GM18508 (cell line): ENCODE data around the gene ARHGEF2.
"Not testable (repeated sequence)": the region's sequence is repeated elsewhere in the genome, so short reads cannot be mapped to it uniquely, and the experiment has no call there.

Experiments used
- ATAC-seq: cut with Tn5 transposase; IDR thresholded peaks from one replicate; pipeline ENCODE4 v1.9.1; 2021; ENCODE audit warnings: moderate number of reproducible peaks; ENCODE audit not compliant: insufficient read depth, unreplicated experiment

ARHGEF2 gene

DNA sequence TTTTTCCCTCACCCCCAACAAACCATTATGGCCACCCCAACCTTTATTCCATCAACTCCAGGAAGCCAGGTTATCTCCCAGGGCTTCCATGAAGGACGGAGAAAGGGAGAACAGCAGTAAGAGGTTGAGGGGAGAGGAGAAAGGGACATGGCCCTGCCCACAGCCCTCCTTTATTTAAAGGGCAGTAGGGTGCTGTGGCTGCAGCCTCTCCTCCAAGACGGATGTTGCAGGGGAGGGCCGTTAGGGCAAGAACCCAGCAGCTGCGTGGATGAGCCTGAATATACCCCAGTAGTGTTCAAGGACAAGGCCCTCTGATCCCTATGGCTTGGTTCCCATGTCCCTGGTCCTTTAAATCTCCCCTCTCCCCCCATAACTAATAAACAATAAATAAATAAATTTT lies 31.1 kb downstream of the ARHGEF2 start:
- ATAC-seq: no peak

DNA sequence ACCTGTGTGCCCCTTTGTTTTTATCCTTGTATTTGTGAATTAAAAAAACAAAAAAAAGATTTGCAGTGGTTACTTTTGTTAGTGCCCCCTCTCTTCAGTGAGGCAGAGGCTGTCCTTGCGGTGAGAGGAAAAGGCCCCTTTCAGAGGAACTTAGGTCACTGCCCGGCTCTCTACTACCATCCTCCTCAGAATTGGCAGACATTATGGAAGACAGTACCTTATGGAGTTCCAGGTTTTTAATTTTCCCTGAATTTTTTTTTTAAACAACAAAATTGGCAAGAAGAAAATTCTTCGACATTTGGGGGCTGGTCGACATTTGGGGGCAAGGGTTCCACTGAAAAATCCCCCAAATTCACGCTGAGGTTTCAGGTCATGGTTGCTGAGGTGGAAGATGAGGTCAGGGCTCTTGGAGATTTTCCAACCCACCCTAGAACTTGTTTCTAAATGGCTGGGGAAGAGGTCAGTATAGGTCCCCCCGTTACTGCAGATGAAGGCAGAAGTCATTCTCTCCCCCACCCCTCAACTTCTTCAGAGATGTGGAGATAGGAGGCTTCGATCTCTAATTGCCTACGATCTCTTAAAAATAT lies 31.6 kb downstream of the ARHGEF2 start:
- no peak for ATAC-seq

DNA sequence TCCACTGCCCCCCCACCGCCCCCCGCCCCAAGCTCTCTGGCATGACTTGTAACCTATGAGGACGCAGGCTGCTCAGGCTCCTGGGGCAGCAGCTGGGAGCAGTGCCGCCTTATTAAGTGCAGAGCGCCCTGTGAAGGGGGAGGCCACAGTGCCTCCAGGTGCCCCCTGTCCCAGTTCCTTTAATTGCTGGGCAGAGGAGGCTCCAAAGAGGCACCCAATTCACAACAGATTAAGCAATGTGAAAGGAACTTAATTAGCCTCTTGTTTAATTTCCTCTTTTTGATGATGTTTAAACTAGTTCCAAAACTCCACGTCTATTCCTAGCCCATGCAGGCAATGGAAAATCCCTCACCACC lies 33.9 kb downstream of the ARHGEF2 start:
- no peak for ATAC-seq

DNA sequence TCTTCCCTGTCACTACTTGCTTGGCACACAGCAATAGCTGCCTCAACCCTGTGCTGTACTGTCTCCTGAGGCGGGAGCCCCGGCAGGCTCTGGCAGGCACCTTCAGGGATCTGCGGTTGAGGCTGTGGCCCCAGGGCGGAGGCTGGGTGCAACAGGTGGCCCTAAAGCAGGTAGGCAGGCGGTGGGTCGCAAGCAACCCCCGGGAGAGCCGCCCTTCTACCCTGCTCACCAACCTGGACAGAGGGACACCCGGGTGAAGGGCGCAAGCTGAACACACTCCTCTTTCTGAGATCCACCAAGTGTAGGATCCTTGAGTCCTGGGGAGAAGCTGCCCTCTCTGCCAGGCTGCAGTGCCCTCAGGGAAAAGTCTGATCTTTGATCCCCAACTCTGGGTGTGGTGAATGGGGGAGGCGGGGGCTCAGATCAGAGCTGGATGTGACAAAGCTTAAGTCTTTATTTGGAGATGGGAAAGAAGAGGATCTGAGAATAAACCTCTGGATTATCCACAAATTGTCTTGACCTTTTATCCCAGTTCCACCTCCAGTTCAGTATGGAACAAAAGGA lies 35.7 kb downstream of the ARHGEF2 start:
- ATAC-seq: no peak

DNA sequence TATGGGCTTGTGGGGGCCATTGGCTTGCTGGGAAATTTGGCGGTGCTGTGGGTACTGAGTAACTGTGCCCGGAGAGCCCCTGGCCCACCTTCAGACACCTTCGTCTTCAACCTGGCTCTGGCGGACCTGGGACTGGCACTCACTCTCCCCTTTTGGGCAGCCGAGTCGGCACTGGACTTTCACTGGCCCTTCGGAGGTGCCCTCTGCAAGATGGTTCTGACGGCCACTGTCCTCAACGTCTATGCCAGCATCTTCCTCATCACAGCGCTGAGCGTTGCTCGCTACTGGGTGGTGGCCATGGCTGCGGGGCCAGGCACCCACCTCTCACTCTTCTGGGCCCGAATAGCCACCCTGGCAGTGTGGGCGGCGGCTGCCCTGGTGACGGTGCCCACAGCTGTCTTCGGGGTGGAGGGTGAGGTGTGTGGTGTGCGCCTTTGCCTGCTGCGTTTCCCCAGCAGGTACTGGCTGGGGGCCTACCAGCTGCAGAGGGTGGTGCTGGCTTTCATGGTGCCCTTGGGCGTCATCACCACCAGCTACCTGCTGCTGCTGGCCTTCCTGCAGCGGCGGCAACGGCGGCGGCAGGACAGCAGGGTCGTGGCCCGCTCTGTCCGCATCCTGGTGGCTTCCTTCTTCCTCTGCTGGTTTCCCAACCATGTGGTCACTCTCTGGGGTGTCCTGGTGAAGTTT lies 36.4 kb downstream of the ARHGEF2 start:
- ATAC-seq: no peak

DNA sequence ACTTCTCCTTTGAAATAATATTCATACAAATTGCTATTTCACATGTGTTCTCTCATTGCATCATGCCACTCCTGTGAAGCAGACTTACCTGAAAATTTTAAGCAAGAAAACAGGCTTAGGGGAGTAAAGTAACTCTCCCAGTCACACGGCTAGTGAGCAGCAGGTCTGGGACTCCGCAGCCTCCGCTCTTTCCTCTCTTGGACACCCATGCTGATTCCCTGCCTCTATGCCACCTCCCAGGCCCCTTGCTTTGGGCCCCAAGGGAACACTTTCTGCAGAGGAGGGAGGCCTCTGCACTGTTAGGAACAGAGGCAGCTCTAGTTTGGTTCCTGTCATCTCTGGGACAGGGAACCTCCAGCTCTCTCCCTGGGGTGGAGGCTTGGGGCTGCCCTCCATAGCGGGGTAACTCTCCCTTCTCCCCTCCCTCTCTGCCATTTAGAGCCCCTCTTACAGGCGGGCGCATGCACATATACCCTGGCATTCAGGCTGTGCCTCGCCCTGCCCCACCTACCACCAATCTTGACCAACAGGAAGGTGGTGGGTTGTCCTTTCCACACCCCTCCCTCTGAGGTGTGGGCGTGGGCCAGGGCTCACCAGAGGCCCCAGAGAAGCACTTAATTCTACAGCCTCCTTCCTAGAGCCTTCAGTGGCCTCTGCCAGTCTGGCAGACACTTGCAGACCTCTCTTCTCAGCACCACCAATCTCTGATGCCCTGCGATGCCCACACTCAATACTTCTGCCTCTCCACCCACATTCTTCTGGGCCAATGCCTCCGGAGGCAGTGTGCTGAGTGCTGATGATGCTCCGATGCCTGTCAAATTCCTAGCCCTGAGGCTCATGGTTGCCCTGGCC lies 37.1 kb downstream of the ARHGEF2 start, which contains the start of gene RXFP4:
Gene RXFP4 (plus strand): TSS at position 646 of the 852 bp plus-strand sequence. CDS start 72 bp downstream, at position 718.
- ATAC-seq: no peak

DNA sequence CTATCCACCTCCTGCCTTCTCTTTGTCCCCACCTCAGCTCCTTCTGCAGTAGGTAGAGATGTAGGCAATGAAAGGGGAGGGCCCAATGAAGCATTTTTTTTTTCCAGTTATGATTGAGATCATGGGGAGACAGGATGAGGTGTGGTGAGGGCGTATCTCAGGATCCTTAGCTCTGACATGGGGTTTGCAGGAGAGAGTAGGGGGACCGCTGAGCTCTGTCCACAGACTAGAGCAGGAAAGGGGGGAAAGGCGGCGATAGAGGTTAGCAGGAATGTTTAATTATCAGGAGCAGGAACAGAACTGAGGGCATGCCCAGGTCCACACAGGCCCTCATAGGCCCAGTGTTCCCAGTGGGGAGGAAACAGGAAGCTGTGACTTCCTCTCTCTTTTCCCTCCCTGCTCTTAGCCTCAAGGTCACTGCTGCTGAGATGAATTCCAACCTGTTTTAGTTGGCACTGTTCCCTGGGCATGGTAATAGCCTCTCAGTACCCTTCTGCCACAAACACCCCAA lies 37.8 kb downstream of the ARHGEF2 start:
- no peak for ATAC-seq

DNA sequence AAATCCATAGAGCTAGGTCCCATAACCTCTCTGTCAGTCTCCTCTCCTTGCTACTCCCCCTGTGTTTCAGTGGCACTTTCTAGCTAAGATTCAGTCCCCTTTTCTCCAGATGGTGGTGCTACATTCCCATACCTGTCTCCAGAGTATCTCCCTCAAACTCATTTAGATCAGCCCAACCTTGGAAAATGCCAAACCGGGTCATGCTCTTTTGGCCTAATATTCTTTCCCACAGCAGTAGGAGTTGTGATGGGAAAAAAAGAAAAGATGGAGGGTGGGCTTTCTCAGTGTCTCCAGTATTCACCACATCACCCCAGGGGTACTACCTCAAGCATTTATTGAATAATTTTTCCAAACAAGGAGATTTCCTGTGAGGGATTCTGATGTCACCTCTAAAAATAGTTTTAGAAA lies 40.1 kb downstream of the ARHGEF2 start:
- ATAC-seq: no peak

DNA sequence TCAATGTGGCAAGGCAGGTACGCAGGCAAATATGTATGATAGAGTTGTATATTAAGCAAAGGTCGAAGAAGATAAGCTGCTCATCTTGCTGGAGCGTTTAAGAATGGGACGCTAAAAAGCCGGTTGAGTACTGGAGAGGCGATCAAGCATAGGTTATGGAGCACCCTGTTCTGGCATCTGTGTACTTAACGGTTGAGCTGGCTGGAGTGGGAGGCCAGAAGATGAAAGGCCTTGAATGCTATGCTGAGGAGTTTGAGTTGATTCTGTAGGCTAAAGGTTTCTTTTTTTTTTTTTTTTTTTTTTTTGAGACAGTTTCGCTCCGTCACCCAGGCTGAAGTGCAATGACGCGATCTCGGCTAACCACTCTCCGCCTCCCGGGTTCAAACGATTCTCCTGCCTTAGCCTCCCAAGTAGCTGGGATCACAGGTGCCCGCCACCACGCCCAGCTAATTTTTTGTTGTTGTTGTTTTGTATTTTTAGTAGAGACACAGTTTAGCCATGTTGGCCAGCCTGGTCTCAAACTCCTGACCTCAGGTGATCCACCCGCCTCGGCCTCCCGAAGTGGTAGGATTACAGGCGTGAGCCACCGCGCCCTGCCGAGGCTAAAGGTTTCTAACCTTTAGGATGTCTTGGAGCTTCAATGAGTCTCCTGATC lies 43.3 kb downstream of the ARHGEF2 start:
- no peak for ATAC-seq

DNA sequence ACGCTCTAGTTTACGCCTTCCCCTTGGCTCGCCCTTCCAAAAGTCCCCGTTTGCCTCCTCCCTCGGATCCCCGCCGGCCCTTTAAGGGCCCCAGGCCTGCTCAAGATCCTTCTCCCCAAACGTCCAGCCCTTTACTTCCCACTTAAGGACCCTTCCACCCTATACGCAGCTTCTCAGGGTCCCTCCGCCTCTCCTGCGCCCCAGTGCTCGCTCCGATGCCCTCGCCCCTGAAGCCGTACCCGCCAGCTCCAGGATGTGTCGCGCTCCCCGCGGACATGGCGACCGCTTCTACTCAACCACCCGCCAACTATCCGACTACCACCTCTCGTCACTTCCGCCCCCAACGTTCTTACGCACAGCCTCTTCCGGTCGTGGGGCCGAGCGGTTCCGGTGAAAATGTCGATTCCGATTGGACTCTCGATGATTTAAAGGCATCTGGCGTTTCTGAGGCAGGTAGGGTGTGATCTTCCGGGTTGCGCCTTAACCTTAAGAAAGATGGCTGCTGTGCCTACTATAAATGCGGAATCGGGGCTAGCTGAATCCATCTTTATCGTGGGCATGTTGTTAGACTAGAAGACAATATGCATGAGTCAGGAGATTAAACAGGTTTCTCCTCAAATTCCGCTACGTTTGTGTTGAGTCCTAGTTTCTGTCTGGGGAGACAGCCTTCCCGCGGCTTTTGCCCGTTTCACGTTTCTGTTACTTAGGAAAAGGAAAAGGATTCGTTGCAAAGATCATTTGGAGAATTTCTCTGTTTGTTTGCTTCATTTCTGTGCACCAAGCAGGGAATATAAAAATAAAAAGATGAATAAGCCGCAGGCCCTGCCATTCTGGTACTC lies 44.0 kb downstream of the ARHGEF2 start, which contains the start of gene KHDC4:
Gene KHDC4 (minus strand): TSS at position 317 of the 839 bp plus-strand sequence. CDS start 40 bp downstream, at position 277.
- ATAC-seq: peak; percentile 80

DNA sequence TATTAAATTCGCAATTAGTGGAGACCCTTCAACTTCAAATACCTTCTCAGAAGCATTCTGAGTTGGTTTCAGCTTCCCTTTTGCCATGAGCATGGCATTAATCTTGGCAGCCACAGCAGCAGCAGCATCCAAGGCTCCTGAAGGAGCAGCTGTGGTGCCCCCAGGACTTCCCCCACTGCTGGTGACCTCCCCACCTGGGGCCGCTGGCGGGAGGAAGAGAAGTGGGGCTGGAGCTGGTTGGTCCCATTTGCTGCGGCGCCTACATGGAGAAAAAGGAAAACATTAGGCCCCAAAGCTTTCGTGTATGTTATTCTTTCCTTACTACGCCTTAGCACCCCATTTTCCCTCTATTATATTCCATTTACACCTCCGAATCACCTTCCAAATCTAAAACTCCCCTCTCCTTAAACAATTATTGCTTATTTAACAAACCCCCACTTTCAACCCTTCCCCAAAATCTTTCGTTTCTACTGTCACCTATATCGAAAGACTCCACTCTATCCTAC lies 44.7 kb downstream of the ARHGEF2 start:
- no peak for ATAC-seq

DNA sequence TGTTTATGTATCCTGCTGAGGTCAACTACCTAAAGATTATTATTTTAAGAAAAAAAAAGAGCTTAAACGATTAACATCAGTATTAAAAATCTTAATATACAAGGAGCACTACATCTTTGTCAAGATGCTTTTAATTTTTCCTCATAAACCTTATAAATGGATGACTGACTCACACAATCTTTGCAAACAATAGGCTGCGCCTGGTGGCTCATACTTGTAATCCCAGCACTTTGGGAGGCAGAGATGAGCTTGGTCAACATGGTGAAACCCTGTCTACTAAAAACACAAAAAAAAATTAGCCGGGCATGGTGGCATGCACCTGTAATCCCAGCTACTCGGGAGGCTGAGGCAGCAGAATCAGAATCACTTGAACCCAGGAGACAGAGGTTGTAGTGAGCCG lies 45.9 kb downstream of the ARHGEF2 start:
- no peak for ATAC-seq

DNA sequence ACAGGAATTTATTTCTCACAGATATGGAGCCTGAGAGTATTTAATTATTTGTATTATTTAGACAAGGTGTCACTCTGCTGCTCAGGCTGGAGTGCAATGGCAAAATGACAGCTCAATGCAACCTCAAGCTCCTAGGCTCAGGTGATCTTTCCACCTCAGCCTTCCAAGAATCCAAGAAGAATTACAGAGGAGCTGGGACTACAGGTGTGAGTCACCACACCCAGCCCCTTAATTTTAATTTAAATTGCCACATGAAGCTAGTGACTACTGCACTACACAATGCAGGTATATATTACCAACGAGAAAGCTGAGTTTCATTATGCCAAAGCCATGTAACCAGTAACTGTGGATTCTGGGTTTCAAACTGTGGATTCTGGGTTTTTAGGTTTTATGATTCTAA lies 46.3 kb downstream of the ARHGEF2 start:
- no peak for ATAC-seq

DNA sequence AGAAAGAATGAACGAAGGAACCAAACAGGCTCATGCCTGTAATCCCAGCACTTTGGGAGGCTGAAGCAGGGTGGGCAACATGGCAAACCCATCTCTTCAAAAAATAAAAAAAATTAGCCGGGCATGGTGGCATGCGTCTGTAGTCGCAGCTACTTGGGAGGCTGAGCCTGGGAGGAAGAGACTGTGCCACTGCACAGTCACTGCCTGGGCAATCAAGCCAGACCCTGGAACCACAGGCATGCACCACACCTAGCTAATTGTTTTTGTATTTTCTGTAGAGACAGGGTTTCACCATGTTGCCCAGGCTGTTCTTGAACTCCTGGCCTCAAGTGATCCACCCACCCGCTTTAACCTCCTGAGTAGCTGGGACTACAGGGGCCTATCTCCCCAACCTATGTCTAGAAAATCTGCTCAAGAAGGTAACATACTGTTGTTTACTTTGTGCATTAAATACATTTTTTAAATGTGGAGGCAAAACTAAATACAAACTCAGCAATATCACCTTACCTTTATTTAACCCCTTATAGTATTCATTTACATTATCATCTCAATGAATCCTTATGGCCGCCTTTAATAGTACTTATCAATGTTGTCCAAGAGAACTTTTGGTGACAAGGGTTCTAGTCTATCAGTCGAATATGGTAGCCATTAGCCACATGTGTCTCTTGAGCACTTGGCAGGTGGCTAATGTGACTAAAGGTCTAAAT lies 46.9 kb downstream of the ARHGEF2 start:
- no peak for ATAC-seq

DNA sequence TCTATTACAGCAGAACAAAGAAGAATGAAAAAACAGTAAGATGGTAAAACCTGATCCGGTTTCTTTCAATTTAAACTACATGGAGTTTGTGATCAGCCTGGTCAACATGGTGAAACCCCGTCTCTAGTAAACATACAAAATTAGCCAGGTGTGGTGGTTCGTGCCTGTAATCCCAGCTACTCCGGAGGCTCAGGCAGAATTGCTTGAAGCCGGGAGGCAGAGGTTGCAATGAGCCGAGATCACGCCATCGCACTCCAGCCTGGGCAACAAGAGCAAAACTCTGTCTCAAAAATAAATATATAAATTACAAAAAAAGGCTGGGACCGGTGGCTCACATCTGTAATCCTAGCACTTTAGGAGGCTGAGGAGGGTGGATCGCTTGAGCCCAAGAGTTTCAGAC lies 47.6 kb downstream of the ARHGEF2 start:
- not testable (repeated sequence) for ATAC-seq

DNA sequence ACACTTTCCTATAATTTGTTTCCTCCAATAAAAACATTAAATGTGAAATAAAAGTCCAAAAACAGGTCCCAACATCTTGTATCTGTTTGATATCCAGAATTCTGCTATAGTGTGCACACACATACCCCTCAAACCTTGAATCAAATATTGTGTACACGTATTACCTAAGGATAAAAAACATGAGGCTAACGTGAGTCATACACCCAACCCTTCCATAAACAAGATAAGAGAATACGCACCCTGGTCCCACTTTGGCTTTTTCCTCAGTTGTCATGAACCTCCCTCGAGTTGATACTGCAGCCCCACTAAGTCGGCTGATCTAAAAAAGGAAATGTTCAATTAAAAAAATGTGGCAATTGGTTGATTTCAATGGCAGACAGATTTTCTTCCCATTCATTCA lies 49.3 kb downstream of the ARHGEF2 start:
- ATAC-seq: no peak

DNA sequence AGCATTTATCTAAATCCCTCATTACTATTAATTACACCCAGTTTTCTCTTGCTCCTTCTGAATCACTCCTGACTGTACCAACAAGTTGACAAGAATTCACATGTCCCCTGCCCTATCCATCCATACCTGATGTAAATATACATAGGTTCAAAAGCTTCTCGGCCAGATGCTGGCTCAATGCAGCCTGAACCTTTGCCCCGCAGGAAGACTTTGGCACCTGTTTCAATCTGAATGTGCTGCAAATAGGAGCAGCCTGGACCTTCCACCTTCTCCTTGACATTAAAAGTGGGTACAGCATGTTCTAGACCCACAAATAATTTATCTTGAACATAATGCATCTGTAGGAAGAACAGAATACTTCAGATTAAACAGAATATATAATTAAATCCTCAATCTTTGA lies 52.8 kb downstream of the ARHGEF2 start:
- ATAC-seq: no peak

DNA sequence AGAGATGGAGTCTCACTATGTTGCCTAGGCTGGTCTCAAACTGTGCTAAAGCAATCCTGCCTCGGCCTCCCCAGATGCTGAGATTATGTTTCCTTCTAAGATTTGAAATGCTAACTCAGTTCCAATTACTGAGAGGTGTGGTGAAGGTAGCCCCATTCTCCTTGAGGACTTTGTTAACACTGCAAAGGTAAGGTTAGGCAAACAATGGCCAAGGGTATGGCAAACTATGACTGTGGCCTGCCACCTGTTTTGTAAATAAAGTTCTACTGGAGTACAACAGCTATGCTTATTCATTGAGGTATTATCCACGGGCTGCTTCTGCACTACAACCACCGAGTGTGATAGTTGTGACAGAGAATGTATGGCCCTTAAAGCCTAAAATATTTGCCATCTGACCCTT lies 57.6 kb downstream of the ARHGEF2 start:
- ATAC-seq: no peak

DNA sequence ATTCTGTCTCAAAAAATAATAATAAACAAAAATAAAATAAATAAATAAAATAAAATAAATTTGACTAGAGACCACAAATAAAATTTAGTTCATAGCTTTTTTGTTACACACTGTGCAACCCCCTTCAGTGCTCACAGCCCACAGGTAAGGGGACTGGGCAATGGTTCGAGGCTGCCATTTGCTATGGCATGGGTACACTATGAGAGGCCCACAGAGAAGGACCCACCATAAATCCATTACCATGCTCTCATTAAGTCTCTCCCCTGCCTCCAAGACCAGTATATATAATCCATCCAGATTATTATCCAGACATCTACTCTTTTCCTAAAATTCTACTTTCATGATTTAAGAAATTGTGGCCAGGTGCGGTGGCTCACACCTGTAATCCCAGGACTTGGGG lies 58.5 kb downstream of the ARHGEF2 start:
- ATAC-seq: no peak
